MM.1S (cell line): Measurements from ENCODE around the gene YTHDF2.

ENCODE experiments used
- DNase-seq: peaks from one replicate; pipeline ENCODE4 v3.0.0-alpha.2; 2015
- H2AFZ ChIP-seq: fragments of 300-600 bp; sonication (generic); 2 replicates; pipeline ENCODE4 v1.6.0; 2016; ENCODE audit warnings: antibody characterized with exemption, low read length
- H3F3A ChIP-seq: fragments of 300-600 bp; sonication (generic); 2 replicates; pipeline ENCODE4 v1.6.1; 2016; ENCODE audit warnings: mild to moderate bottlenecking, antibody characterized with exemption, low read length, moderate library complexity, mixed read lengths; ENCODE audit not compliant: insufficient read depth
- H3K27ac ChIP-seq: fragments of 300-600 bp; sonication (generic); 2 replicates; pipeline ENCODE4 v1.5.1; 2016; ENCODE audit warnings: mild to moderate bottlenecking, low read length
- H3K27me3 ChIP-seq: fragments of 300-600 bp; sonication (generic); replicated peaks from 2 replicates; pipeline ENCODE4 v1.6.0; 2016; ENCODE audit warnings: low read length; ENCODE audit not compliant: insufficient read depth
- H3K36me3 ChIP-seq: fragments of 300-600 bp; sonication (generic); replicated peaks from 2 replicates; pipeline ENCODE4 v1.6.1; 2016; ENCODE audit warnings: mild to moderate bottlenecking, low read length, mixed read lengths; ENCODE audit not compliant: insufficient read depth
- H3K4me1 ChIP-seq: fragments of 300-600 bp; sonication (generic); 2 replicates; pipeline ENCODE4 v1.6.1; 2016; ENCODE audit warnings: low read length, mixed read lengths
- H3K4me2 ChIP-seq: fragments of 300-600 bp; sonication (generic); 2 replicates; pipeline ENCODE4 v1.6.0; 2016; ENCODE audit warnings: low read depth, low read length
- H3K4me3 ChIP-seq: fragments of 300-600 bp; sonication (generic); 2 replicates; pipeline ENCODE4 v1.5.1; 2016; ENCODE audit warnings: low read length, mixed read lengths
- H3K79me2 ChIP-seq: fragments of 300-600 bp; sonication (generic); 2 replicates; pipeline ENCODE4 v1.6.1; 2016; ENCODE audit warnings: mixed run types, low read length, mixed read lengths
- H3K9ac ChIP-seq: fragments of 300-600 bp; sonication (generic); 2 replicates; pipeline ENCODE4 v1.6.1; 2016; ENCODE audit warnings: low read length, mixed read lengths
- H3K9me2 ChIP-seq: fragments of 300-600 bp; sonication (generic); replicated peaks from 2 replicates; pipeline ENCODE4 v1.6.1; 2016; ENCODE audit warnings: mild to moderate bottlenecking, low read length, mixed read lengths; ENCODE audit not compliant: insufficient read depth
- H3K9me3 ChIP-seq: fragments of 300-600 bp; sonication (generic); replicated peaks from 2 replicates; pipeline ENCODE4 v1.6.1; 2016; ENCODE audit warnings: mild to moderate bottlenecking, low read length, mixed read lengths; ENCODE audit not compliant: insufficient read depth
- H4K20me1 ChIP-seq: fragments of 300-600 bp; sonication (generic); 2 replicates; pipeline ENCODE4 v1.6.1; 2016; ENCODE audit warnings: mild to moderate bottlenecking, low read length, moderate library complexity, mixed read lengths; ENCODE audit not compliant: insufficient read depth
- EZH2 ChIP-seq: fragments of 300-600 bp; sonication (generic); optimal IDR thresholded peaks from 2 replicates; pipeline ENCODE3; 2017; ENCODE audit warnings: low read depth, mild to moderate bottlenecking, antibody characterized with exemption, low read length, mixed read lengths
- EZH2phosphoT487 ChIP-seq: fragments of 300-600 bp; sonication (generic); IDR thresholded peaks from 2 replicates; pipeline ENCODE4 v1.6.1; 2018; ENCODE audit warnings: antibody characterized with exemption, low read length
- TF ChIP-seq, protein P1 (sequence below): fragments of 300-600 bp; sonication (generic); IDR thresholded peaks from 2 replicates; pipeline ENCODE4 v1.5.1; 2016; ENCODE audit warnings: antibody characterized with exemption, low read length, mixed read lengths

YTHDF2 gene

DNA sequence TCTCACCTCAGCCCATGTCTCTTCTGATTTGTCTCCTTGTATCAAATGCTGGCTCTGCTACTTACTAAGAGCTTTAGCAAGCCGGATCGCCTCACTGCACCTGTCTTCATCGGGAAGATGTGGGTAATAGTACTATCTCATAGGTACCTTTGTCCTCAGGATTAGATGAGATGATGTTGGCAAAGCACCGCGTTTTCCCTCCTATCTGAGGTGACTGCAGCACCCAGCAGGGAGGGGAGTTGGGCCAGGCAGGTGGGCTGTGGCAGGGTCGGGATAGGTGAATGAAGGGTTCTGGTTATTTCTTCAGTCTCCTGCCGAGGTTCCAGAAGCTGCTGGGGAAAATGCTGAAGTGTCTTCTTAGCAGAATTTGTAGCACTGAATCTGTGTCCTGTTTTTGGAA, 80.4 kb downstream of the YTHDF2 start:
- no peak overlapping the region for H2AFZ ChIP-seq
- H3F3A ChIP-seq = no peaks in the 10 kb centered on the region
- TF ChIP-seq EZH2phosphoT487 = no peak
- TF ChIP-seq EZH2 = no peak
- TF ChIP-seq, protein P1, sequence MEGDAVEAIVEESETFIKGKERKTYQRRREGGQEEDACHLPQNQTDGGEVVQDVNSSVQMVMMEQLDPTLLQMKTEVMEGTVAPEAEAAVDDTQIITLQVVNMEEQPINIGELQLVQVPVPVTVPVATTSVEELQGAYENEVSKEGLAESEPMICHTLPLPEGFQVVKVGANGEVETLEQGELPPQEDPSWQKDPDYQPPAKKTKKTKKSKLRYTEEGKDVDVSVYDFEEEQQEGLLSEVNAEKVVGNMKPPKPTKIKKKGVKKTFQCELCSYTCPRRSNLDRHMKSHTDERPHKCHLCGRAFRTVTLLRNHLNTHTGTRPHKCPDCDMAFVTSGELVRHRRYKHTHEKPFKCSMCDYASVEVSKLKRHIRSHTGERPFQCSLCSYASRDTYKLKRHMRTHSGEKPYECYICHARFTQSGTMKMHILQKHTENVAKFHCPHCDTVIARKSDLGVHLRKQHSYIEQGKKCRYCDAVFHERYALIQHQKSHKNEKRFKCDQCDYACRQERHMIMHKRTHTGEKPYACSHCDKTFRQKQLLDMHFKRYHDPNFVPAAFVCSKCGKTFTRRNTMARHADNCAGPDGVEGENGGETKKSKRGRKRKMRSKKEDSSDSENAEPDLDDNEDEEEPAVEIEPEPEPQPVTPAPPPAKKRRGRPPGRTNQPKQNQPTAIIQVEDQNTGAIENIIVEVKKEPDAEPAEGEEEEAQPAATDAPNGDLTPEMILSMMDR = no peak

GRCh38 chr1:28819020-28819419, 82.3 kb downstream of the YTHDF2 start:
- Histone ChIP-seq H3K27me3 (peaks cover 33% of the 10 kb centered on the region), H3K36me3 (no peaks in the 10 kb centered on the region), H3K9me3 (no peaks in the 10 kb centered on the region), H3K4me3 (no peak overlapping the region), H2AFZ (no peak overlapping the region), H3F3A (no peaks in the 10 kb centered on the region), H4K20me1 (no peaks in the 10 kb centered on the region), H3K4me2 (no peak overlapping the region), H3K79me2 (no peaks in the 10 kb centered on the region), H3K9me2 (no peaks in the 10 kb centered on the region), H3K9ac (no peak overlapping the region), H3K4me1 (no peaks in the 10 kb centered on the region), H3K27ac (no peak overlapping the region)
- DNase-seq = no peak
- TF ChIP-seq, protein P1 = no peak

More for the DNA sequence above, 80.4 kb downstream of the YTHDF2 start:
- Histone ChIP-seq H3K27ac (no peak overlapping the region), H3K9ac (no peak overlapping the region), H3K79me2 (no peaks in the 10 kb centered on the region), H3K4me2 (no peak overlapping the region), H3K9me2 (no peaks in the 10 kb centered on the region), H3K36me3 (no peaks in the 10 kb centered on the region), H3K4me3 (no peak overlapping the region), H3K27me3 (peaks cover 52% of the 10 kb centered on the region), H3K4me1 (no peaks in the 10 kb centered on the region), H3K9me3 (no peaks in the 10 kb centered on the region), H4K20me1 (no peaks in the 10 kb centered on the region)
- DNase-seq = no peak
